ENCODE measurements around the gene ZSWIM5.
"Not testable (repeated sequence)": the region's sequence is repeated elsewhere in the genome, so short reads cannot be mapped to it uniquely, and the experiment has no call there.

Gene ZSWIM5

GRCh38 chr1:45146833-45147232 lies 59.6 kb downstream of the ZSWIM5 start:
- DNase-seq (ENCODE audit: low read depth in 3 of 3), result no peak

GRCh38 chr1:45141247-45142003 lies 65.0 kb downstream of the ZSWIM5 start:
- DNase-seq (ENCODE audit: low read depth in 3 of 3), result no peak

GRCh38 chr1:45136984-45137383 lies 69.4 kb downstream of the ZSWIM5 start:
- DNase-seq (ENCODE audit: low read depth in 3 of 3), result no peak

- no peak for DNase-seq (ENCODE audit: low read depth in 3 of 3)
Observed at GRCh38 chr1:45135316-45135715, 71.1 kb downstream of the ZSWIM5 start.

- DNase-seq (ENCODE audit: low read depth in 3 of 3), result no peak
Observed at GRCh38 chr1:45134461-45134873, 71.9 kb downstream of the ZSWIM5 start.

- DNase-seq (ENCODE audit: low read depth in 3 of 3), result not testable (repeated sequence)
Observed at GRCh38 chr1:45132719-45133118, 73.7 kb downstream of the ZSWIM5 start.

GRCh38 chr1:45123358-45123757 lies 83.0 kb downstream of the ZSWIM5 start:
- no peak for DNase-seq (ENCODE audit: low read depth in 3 of 3)

- DNase-seq (ENCODE audit: low read depth in 3 of 3), result no peak
Observed at GRCh38 chr1:45122724-45123123, 83.7 kb downstream of the ZSWIM5 start.

GRCh38 chr1:45117766-45118165 lies 88.6 kb downstream of the ZSWIM5 start:
- no peak for DNase-seq (ENCODE audit: low read depth in 3 of 3)

- DNase-seq (ENCODE audit: low read depth in 3 of 3), result no peak
Observed at GRCh38 chr1:45116820-45117219, 89.6 kb downstream of the ZSWIM5 start.

- no peak for DNase-seq (ENCODE audit: low read depth in 3 of 3)
Observed at GRCh38 chr1:45116340-45116739, 90.1 kb downstream of the ZSWIM5 start.

- DNase-seq (ENCODE audit: low read depth in 3 of 3), result not testable (repeated sequence)
Observed at GRCh38 chr1:45115198-45115597, 91.2 kb downstream of the ZSWIM5 start.

GRCh38 chr1:45112661-45113060 lies 93.7 kb downstream of the ZSWIM5 start:
- no peak for DNase-seq (ENCODE audit: low read depth in 3 of 3)

GRCh38 chr1:45111239-45111638 lies 95.2 kb downstream of the ZSWIM5 start:
- no peak for DNase-seq (ENCODE audit: low read depth in 3 of 3)

- DNase-seq (ENCODE audit: low read depth in 3 of 3), result no peak
Observed at GRCh38 chr1:45107782-45108181, 98.6 kb downstream of the ZSWIM5 start.

GRCh38 chr1:45106864-45107263 lies 99.5 kb downstream of the ZSWIM5 start:
- DNase-seq (ENCODE audit: low read depth in 3 of 3), result not testable (repeated sequence)

- DNase-seq (ENCODE audit: low read depth in 3 of 3), result not testable (repeated sequence)
Observed at GRCh38 chr1:45106156-45106545, 100.3 kb downstream of the ZSWIM5 start.

- DNase-seq (ENCODE audit: low read depth in 3 of 3), result not testable (repeated sequence)
Observed at GRCh38 chr1:45105486-45106155, 100.8 kb downstream of the ZSWIM5 start.

GRCh38 chr1:45103534-45103933 lies 102.9 kb downstream of the ZSWIM5 start:
- DNase-seq (ENCODE audit: low read depth in 3 of 3), result no peak

- DNase-seq (ENCODE audit: low read depth in 3 of 3), result no peak
Observed at GRCh38 chr1:45101947-45102346, 104.5 kb downstream of the ZSWIM5 start.

GRCh38 chr1:45101528-45101927 lies 104.9 kb downstream of the ZSWIM5 start:
- not testable (repeated sequence) for DNase-seq (ENCODE audit: low read depth in 3 of 3)

GRCh38 chr1:45097944-45098343 lies 108.5 kb downstream of the ZSWIM5 start:
- DNase-seq (ENCODE audit: low read depth in 3 of 3), result no peak

GRCh38 chr1:45097079-45097478 lies 109.3 kb downstream of the ZSWIM5 start:
- DNase-seq (ENCODE audit: low read depth in 3 of 3), result no peak
